Loucy (cell line): ENCODE data around the gene PACC1.

Source experiments
- CTCF ChIP-seq: fragments of 200-600 bp; sonication (generic); conservative IDR thresholded peaks from 2 replicates; pipeline ENCODE4 v1.5.1; 2014; ENCODE audit warnings: mild to moderate bottlenecking, antibody characterized with exemption, low read length
- EZH2phosphoT487 ChIP-seq: fragments of 200-600 bp; IDR thresholded peaks from 2 replicates; pipeline ENCODE4 v1.6.1; 2018; ENCODE audit warnings: antibody characterized with exemption, mild to moderate bottlenecking, moderate library complexity, borderline replicate concordance

- no peak for TF ChIP-seq CTCF
- no peak for TF ChIP-seq EZH2phosphoT487
These were observed 37.0 kb upstream of the PACC1 start for GRCh38 chr1:212451416-212452322.
